22Rv1 (cell line): ENCODE measurements around the gene TCIRG1.

Experiments
- H3K27ac ChIP-seq: fragments of 450-650 bp; 2 replicates; pipeline ENCODE4 v1.5.1; 2017
- CTCF ChIP-seq: fragments of 450-650 bp; IDR thresholded peaks from 2 replicates; pipeline ENCODE4 v1.5.1; 2017; ENCODE audit warnings: mild to moderate bottlenecking
- ZFX ChIP-seq: fragments of 450-650 bp; IDR thresholded peaks from 2 replicates; pipeline ENCODE4 v1.6.1; 2017; ENCODE audit warnings: antibody characterized with exemption, borderline replicate concordance

TCIRG1 gene

GRCh38 chr11:68009391-68010089 lies 29.3 kb upstream of the TCIRG1 start:
- H3K27ac ChIP-seq = peak overlapping the region; percentile 48
- TF ChIP-seq ZFX = no peak
- TF ChIP-seq CTCF = peak; percentile 53

- H3K27ac ChIP-seq = peak within 1 kb of the TSS; percentile 48
- no peak for TF ChIP-seq CTCF
- no peak for TF ChIP-seq ZFX
Observed at GRCh38 chr11:68010090-68011041, 28.5 kb upstream of the TCIRG1 start, which contains the start of gene ALDH3B1. ALDH3B1 (plus strand) TSS chr11:68010327; CDS start chr11:68015298, 4,971 bp downstream.

- H3K27ac ChIP-seq = no peak overlapping the region
- TF ChIP-seq ZFX (no peak), CTCF (no peak)
Observed at GRCh38 chr11:68011051-68011943, 27.5 kb upstream of the TCIRG1 start.

GRCh38 chr11:68012044-68012842 lies 26.6 kb upstream of the TCIRG1 start:
- no peak for TF ChIP-seq ZFX
- no peak for TF ChIP-seq CTCF
- no peak overlapping the region for H3K27ac ChIP-seq

- no peak for TF ChIP-seq ZFX
- TF ChIP-seq CTCF = no peak
- no peak overlapping the region for H3K27ac ChIP-seq
Observed at GRCh38 chr11:68012843-68013610, 25.8 kb upstream of the TCIRG1 start.
